ENCODE results near the gene LAMB3. TPM values are rescaled to one million over a fixed set of nuclear protein-coding genes. Genes with fewer than 3 reads are reported as not detected.
A peak's percentile ranks its signal among the peaks of the same experiment; 100 is the strongest.

Gene LAMB3
- total RNA-seq, 2 donors from 2014 or later: 43.7 to 92.8 TPM

GRCh38 chr1:209628618-209629299 lies 23.5 kb downstream of the LAMB3 start:
- DNase-seq (ENCODE audit: low spot score): no peak
- Histone ChIP-seq H3K36me3 (no peaks in the 10 kb centered on the region), H3K27me3 (replicated peaks; ENCODE audit: insufficient read depth) (no peaks in the 10 kb centered on the region), H3K9me3 (no peaks in the 10 kb centered on the region), H3K4me1 (replicated peaks) (no peaks in the 10 kb centered on the region), H3K27ac (no peak overlapping the region), H3K4me3 (no peak overlapping the region)
- intact Hi-C loops (cut with DNase I): loop anchor here (5.0 kb wide), 1 partner anchor 51 kb away; no protein-coding TSS in a partner anchor
- 83% methylated on average over 7 of the region's 7 CpGs for WGBS
- no peak for TF ChIP-seq POLR2A (IDR thresholded peaks at IDR 0.05)
- TF ChIP-seq CTCF (IDR thresholded peaks at IDR 0.05): no peak
- TF ChIP-seq POLR2AphosphoS5 (IDR thresholded peaks at IDR 0.05): no peak

DNA sequence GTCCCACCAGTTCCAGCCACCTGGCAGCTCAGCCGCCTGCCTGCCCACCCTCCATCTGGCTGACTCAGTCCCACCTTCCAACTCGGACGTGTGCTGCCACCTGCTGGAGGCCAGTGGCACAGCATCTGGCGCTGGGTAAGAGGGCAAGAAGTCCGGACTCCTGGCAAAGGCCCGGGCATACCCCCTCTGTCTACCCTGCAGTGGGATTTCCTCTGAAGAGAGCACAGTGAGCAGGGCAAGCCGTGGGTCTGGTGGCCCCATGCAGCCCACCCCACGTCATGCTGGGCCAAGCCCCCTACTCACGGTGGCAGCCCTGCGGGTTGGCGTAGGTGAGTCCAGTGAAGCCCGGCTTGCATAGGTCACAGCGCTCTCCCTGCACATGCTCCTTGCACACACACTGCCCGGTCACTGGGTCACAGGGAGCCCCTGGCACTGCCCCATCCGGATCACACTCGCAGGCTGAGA lies 24.5 kb downstream of the LAMB3 start:
- 45% methylated on average over 16 of the region's 16 CpGs for WGBS
- H3K27me3 ChIP-seq (replicated peaks; ENCODE audit: insufficient read depth): no peaks in the 10 kb centered on the region
- H3K4me3 ChIP-seq: no peak overlapping the region
- H3K9me3 ChIP-seq: no peaks in the 10 kb centered on the region
- DNase-seq (ENCODE audit: low spot score): peak; percentile 49
- intact Hi-C loops (cut with DNase I): loop anchor here (5.0 kb wide), 1 partner anchor 50 kb away; no protein-coding TSS in a partner anchor
- H3K36me3 ChIP-seq: no peaks in the 10 kb centered on the region
- no peak for TF ChIP-seq POLR2A (IDR thresholded peaks at IDR 0.05)
- peak; percentile 85 to 95 (median 90) for TF ChIP-seq CTCF (IDR thresholded peaks at IDR 0.05)
- TF ChIP-seq POLR2AphosphoS5 (IDR thresholded peaks at IDR 0.05): peak; percentile 11
- H3K27ac ChIP-seq: no peak overlapping the region
- no peaks in the 10 kb centered on the region for H3K4me1 ChIP-seq (replicated peaks)

GRCh38 chr1:209627027-209627731 lies 25.0 kb downstream of the LAMB3 start:
- TF ChIP-seq POLR2AphosphoS5 (IDR thresholded peaks at IDR 0.05): no peak
- no peak for TF ChIP-seq POLR2A (IDR thresholded peaks at IDR 0.05)
- TF ChIP-seq CTCF (IDR thresholded peaks at IDR 0.05): no peak
- Histone ChIP-seq H3K27ac (no peak overlapping the region), H3K36me3 (no peaks in the 10 kb centered on the region), H3K4me1 (replicated peaks) (no peaks in the 10 kb centered on the region), H3K9me3 (no peaks in the 10 kb centered on the region), H3K4me3 (no peak overlapping the region), H3K27me3 (replicated peaks; ENCODE audit: insufficient read depth) (no peaks in the 10 kb centered on the region)
- WGBS: 78% methylated on average over 15 of the region's 16 CpGs
- intact Hi-C loops (cut with DNase I): loop anchor here (5.0 kb wide), 1 partner anchor 50 kb away; no protein-coding TSS in a partner anchor
- no peak for DNase-seq (ENCODE audit: low spot score)

DNA sequence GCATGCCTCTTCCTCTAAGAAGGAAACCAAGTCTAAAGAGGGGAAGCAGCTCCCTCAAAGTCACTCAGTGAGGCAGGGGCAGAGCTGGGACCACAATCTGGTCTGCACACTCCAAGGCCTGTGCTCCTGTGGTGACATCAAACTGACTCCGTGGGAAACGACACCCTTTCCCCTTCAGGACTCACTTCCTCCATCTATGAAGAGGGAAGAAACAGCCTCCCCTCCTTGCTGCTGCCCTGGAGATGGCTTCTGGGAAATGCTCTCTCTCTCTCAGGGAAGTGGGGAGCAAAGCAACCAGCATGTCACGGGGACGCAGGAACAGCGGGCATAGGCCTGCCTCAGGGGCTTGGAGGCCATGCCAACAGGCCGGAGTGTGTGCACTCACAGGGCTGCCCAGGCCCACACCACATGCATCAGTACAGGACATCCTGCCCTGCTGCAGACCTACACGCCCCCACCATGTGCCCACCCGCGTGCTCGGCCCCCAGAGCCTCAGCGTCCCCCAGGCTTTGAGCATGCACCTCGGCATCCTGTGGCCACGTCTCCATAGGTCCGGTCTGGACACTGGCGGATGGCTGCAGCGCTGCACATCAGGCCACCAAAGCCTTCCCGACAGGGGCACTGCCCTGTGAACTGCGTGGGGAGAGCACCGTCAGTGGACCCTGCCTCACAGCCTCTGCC lies 25.7 kb downstream of the LAMB3 start:
- H3K27me3 ChIP-seq (replicated peaks; ENCODE audit: insufficient read depth): no peaks in the 10 kb centered on the region
- WGBS: 88% methylated on average over 14 of the region's 19 CpGs
- H3K27ac ChIP-seq: no peak overlapping the region
- intact Hi-C loops (cut with DNase I): loop anchor here (5.0 kb wide), 1 partner anchor 49 kb away; no protein-coding TSS in a partner anchor
- no peak overlapping the region for H3K4me3 ChIP-seq
- TF ChIP-seq POLR2AphosphoS5 (IDR thresholded peaks at IDR 0.05) (no peak), POLR2A (IDR thresholded peaks at IDR 0.05) (no peak), CTCF (IDR thresholded peaks at IDR 0.05) (no peak)
- H3K9me3 ChIP-seq: no peaks in the 10 kb centered on the region
- no peak for DNase-seq (ENCODE audit: low spot score)
- H3K4me1 ChIP-seq (replicated peaks): no peaks in the 10 kb centered on the region
- H3K36me3 ChIP-seq: no peaks in the 10 kb centered on the region
